ENCODE results near the gene TST.

The TST gene

DNA sequence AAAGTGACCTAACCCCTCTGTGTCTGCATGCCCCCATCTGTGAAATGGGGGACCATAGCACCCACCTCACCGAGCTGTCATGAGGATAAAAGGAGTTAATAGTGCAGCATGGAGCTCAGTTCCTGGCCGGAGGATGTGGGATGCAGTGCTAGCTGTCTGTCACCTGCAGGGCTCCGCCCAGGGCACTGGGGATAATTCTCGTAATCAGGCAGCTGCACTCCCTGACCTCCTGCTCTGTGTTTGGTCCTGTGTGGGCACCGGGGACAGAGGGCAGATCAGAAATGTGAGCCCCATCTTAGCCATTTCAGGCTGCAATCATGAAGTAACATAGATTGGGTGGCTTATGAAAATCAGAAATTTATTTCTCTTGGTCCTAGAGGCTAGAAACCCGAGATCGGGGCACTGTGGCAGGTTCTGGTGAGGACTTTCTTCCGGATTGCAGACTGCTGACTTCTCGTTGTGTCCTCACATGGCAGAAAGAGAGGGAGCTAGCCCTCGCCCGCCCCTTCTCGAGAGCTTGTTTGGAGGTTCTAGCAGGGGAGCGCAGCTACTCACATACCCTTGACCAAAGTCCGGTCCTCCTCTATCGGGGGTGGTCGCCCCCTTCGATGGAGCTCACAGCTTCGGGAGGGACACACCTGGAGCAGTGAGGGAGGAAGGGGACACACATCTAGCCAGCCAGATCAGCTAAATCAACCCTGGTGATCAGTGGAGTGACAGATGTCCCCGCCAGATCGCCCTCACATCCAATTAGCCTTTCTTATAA is 35.5 kb upstream of the TST start:
- H2AFZ ChIP-seq (ENCODE audit: low read depth, low read length): no peak overlapping the region
- no peaks in the 10 kb centered on the region for H3K79me2 ChIP-seq (ENCODE audit: low read length)
- H4K20me1 ChIP-seq (ENCODE audit: insufficient read depth, low read length): no peaks in the 10 kb centered on the region
- H3K9ac ChIP-seq (ENCODE audit: low read length): no peak overlapping the region
- no peak overlapping the region for H3K27ac ChIP-seq (ENCODE audit: low read length)
- peaks cover 6% of the 10 kb centered on the region for H3K4me1 ChIP-seq (ENCODE audit: low read length)
- no peak overlapping the region for H3K4me3 ChIP-seq (ENCODE audit: low read length)
- no peak for TF ChIP-seq EZH2phosphoT487 (IDR thresholded peaks at IDR 0.05; ENCODE audit: low read depth)
- TF ChIP-seq, protein P1, sequence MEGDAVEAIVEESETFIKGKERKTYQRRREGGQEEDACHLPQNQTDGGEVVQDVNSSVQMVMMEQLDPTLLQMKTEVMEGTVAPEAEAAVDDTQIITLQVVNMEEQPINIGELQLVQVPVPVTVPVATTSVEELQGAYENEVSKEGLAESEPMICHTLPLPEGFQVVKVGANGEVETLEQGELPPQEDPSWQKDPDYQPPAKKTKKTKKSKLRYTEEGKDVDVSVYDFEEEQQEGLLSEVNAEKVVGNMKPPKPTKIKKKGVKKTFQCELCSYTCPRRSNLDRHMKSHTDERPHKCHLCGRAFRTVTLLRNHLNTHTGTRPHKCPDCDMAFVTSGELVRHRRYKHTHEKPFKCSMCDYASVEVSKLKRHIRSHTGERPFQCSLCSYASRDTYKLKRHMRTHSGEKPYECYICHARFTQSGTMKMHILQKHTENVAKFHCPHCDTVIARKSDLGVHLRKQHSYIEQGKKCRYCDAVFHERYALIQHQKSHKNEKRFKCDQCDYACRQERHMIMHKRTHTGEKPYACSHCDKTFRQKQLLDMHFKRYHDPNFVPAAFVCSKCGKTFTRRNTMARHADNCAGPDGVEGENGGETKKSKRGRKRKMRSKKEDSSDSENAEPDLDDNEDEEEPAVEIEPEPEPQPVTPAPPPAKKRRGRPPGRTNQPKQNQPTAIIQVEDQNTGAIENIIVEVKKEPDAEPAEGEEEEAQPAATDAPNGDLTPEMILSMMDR (IDR thresholded peaks at IDR 0.05; ENCODE audit: low read depth, low read length): no peak
- no peaks in the 10 kb centered on the region; the same call in 1 of the 2 replicates for H3K27me3 ChIP-seq (ENCODE audit: low read depth, low read length)
- peaks cover under 1% of the 10 kb centered on the region for H3K36me3 ChIP-seq (replicated peaks; ENCODE audit: low read depth, low read length)
- no peaks in the 10 kb centered on the region for H3K9me3 ChIP-seq (ENCODE audit: insufficient read depth, low read length)
- no peak overlapping the region for H3K4me2 ChIP-seq (ENCODE audit: low read length)

DNA sequence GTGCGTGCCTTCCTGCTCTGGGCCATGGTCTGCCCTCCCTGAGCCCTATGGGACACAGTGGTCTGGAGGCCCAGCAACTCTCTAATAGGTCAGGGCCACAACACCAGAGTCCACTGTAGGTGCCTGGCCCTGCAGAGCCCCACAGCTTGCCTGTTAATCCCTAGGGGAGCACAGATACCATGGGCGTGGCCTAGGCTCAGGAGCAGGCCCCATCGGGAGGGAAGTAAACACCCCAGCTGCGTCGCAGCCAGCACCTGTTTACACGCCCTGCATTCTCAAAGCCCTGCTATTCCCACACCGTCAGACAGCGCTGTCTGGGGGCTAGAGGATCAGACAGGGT is 34.8 kb upstream of the TST start:
- H3K9me3 ChIP-seq (ENCODE audit: insufficient read depth, low read length): no peaks in the 10 kb centered on the region
- H4K20me1 ChIP-seq (ENCODE audit: insufficient read depth, low read length): no peaks in the 10 kb centered on the region
- TF ChIP-seq, protein P1 (IDR thresholded peaks at IDR 0.05; ENCODE audit: low read depth, low read length): no peak
- no peak for TF ChIP-seq EZH2phosphoT487 (IDR thresholded peaks at IDR 0.05; ENCODE audit: low read depth)
- H3K36me3 ChIP-seq (replicated peaks; ENCODE audit: low read depth, low read length): no peaks in the 10 kb centered on the region
- no peak overlapping the region for H3K4me3 ChIP-seq (ENCODE audit: low read length)
- no peak overlapping the region for H3K27ac ChIP-seq (ENCODE audit: low read length)
- H3K4me2 ChIP-seq (ENCODE audit: low read length): no peak overlapping the region
- H3K79me2 ChIP-seq (ENCODE audit: low read length): no peaks in the 10 kb centered on the region
- no peaks in the 10 kb centered on the region; the same call in 1 of the 2 replicates for H3K27me3 ChIP-seq (ENCODE audit: low read depth, low read length)
- H3K4me1 ChIP-seq (ENCODE audit: low read length): peaks cover 6% of the 10 kb centered on the region
- no peak overlapping the region for H3K9ac ChIP-seq (ENCODE audit: low read length)
- H2AFZ ChIP-seq (ENCODE audit: low read depth, low read length): no peak overlapping the region

DNA sequence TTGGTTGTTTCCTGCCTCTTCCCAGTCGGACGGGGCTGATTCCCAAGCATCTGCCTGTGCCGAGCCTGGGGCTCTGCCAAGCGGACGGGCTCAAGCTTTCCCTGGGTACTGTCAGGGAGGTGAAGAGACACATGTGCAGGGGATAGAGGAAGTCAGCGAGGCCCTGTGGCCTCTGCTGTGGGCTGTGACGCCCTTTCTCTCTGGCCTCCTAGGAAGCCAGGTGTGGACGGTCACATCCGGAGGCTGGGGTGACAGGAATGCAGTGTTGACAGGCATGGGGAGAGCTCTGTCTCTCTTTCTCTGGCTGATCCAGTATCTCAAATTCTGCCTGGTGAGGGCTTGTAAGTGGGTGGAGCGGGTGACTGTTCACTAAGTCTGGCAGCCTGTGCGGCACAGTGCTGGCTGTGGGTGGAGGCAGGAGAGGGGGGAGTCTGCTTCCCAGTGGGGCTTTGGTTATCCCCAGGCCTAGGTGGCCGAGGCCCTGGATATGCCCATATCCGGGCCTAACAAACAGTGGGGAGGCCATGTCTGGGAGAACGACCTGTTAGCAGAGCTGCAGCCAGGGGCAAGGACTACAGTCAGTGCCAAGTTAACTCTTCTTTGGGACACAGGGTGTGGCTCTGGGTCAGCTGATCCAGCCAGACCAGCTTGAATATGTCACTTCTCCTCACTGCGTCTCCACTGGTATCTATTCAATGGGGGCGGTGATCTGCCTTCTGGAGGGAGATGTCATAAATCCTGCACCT is 34.2 kb upstream of the TST start:
- Histone ChIP-seq H3K27ac (ENCODE audit: low read length) (no peak overlapping the region), H3K79me2 (ENCODE audit: low read length) (no peaks in the 10 kb centered on the region), H3K4me3 (ENCODE audit: low read length) (no peak overlapping the region), H3K4me2 (ENCODE audit: low read length) (no peak overlapping the region), H3K36me3 (replicated peaks; ENCODE audit: low read depth, low read length) (no peaks in the 10 kb centered on the region), H4K20me1 (ENCODE audit: insufficient read depth, low read length) (no peaks in the 10 kb centered on the region), H3K9me3 (ENCODE audit: insufficient read depth, low read length) (no peaks in the 10 kb centered on the region), H3K27me3 (ENCODE audit: low read depth, low read length) (no peaks in the 10 kb centered on the region; the same call in 1 of the 2 replicates), H2AFZ (ENCODE audit: low read depth, low read length) (no peak overlapping the region), H3K9ac (ENCODE audit: low read length) (no peak overlapping the region), H3K4me1 (ENCODE audit: low read length) (peaks cover 6% of the 10 kb centered on the region)
- TF ChIP-seq, protein P1 (IDR thresholded peaks at IDR 0.05; ENCODE audit: low read depth, low read length): no peak
- no peak for TF ChIP-seq EZH2phosphoT487 (IDR thresholded peaks at IDR 0.05; ENCODE audit: low read depth)

Measured in OCI-LY3 (cell line).